Neutrophil (primary cell): Measurements from ENCODE around the gene RAD51B.
"Not testable (repeated sequence)": the region's sequence is repeated elsewhere in the genome, so short reads cannot be mapped to it uniquely, and the experiment has no call there.

Source experiments
- H3K27ac ChIP-seq: fragments of 200-600 bp; sonication (generic); 2 replicates; pipeline ENCODE4 v1.5.1; 2016; ENCODE audit warnings: mild to moderate bottlenecking, moderate library complexity
- H3K27me3 ChIP-seq: fragments of 200-600 bp; sonication (generic); 2 replicates; pipeline ENCODE4 v1.6.0; 2016; ENCODE audit warnings: mild to moderate bottlenecking
- H3K36me3 ChIP-seq: fragments of 200-600 bp; sonication (generic); 2 replicates; pipeline ENCODE4 v1.5.1; 2017
- H3K4me1 ChIP-seq, 2 experiments: fragments of 200-600 bp in 1 of 2; sonication (generic) in 1 of 2; 1 replicate in 1 of 2; 2 replicates in 1 of 2; pipeline versions ENCODE4 v1.5.1 to v1.6.1; 2013 to 2016; ENCODE audit warnings: low read depth in 1 of 2, low read length in 1 of 2, mild to moderate bottlenecking in 1 of 2, moderate library complexity in 1 of 2; ENCODE audit not compliant: control insufficient read depth in 1 of 2, insufficient read depth in 1 of 2
- H3K4me3 ChIP-seq, 2 experiments: fragments of 200-600 bp in 1 of 2; sonication (generic) in 1 of 2; 1 replicate in 1 of 2; 2 replicates in 1 of 2; pipeline ENCODE4 v1.5.1; 2013 to 2016; ENCODE audit warnings: low read depth in 1 of 2, low read length in 1 of 2, mild to moderate bottlenecking in 1 of 2, moderate library complexity in 1 of 2
- H3K9me3 ChIP-seq: fragments of 200-600 bp; sonication (generic); 2 replicates; pipeline ENCODE4 v1.5.1; 2016
- TF ChIP-seq, protein P1 (sequence below): fragments of 200-600 bp; sonication (generic); IDR thresholded peaks from 2 replicates; pipeline ENCODE4 v1.5.1; 2016; ENCODE audit warnings: antibody characterized with exemption

The RAD51B gene

DNA sequence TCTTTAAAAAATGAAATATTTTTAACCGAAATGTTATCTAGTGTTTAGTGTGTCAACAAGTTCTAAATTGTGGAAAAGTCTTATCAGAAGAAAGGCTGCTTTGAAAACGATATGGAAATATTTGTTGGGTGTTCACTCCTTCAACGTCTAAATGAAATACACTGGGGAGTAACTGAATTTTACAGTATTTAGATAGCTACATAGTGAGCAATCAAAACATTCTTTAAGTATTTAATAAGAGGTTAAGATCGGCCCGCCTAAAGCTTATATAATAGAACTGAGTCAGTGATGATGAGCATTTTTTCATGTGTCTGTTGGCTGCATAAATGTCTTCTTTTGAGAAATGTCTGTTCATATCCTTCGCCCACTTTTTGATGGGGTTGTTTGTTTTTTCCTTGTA, 228.3 kb downstream of the RAD51B start:
- H3K27me3 ChIP-seq, result no peaks in the 10 kb centered on the region
- H3K4me3 ChIP-seq, result no peak overlapping the region
- H3K9me3 ChIP-seq, result no peaks in the 10 kb centered on the region
- H3K36me3 ChIP-seq, result no peaks in the 10 kb centered on the region
- no peak overlapping the region for H3K27ac ChIP-seq
- TF ChIP-seq, protein P1, sequence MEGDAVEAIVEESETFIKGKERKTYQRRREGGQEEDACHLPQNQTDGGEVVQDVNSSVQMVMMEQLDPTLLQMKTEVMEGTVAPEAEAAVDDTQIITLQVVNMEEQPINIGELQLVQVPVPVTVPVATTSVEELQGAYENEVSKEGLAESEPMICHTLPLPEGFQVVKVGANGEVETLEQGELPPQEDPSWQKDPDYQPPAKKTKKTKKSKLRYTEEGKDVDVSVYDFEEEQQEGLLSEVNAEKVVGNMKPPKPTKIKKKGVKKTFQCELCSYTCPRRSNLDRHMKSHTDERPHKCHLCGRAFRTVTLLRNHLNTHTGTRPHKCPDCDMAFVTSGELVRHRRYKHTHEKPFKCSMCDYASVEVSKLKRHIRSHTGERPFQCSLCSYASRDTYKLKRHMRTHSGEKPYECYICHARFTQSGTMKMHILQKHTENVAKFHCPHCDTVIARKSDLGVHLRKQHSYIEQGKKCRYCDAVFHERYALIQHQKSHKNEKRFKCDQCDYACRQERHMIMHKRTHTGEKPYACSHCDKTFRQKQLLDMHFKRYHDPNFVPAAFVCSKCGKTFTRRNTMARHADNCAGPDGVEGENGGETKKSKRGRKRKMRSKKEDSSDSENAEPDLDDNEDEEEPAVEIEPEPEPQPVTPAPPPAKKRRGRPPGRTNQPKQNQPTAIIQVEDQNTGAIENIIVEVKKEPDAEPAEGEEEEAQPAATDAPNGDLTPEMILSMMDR, result no peak
- no peaks in the 10 kb centered on the region for H3K4me1 ChIP-seq

DNA sequence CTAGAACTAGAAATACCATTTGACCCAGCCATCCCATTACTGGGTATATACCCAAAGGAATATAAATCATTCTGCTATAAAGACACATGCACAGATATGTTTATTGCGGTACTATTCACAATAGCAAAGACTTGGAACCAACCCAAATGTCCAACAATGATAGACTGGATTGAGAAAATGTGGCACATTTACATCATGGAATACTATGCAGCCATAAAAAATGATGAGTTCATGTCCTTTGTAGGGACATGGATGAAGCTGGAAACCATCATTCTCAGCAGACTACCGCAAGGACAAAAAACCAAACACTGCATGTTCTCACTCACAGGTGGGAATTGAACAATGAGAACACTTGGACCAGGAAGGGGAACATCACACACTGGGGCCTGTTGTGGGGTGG, 229.2 kb downstream of the RAD51B start:
- H3K36me3 ChIP-seq, H3K27me3 ChIP-seq, H3K27ac ChIP-seq, H3K4me1 ChIP-seq, H3K4me3 ChIP-seq, H3K9me3 ChIP-seq: not testable (repeated sequence)

DNA sequence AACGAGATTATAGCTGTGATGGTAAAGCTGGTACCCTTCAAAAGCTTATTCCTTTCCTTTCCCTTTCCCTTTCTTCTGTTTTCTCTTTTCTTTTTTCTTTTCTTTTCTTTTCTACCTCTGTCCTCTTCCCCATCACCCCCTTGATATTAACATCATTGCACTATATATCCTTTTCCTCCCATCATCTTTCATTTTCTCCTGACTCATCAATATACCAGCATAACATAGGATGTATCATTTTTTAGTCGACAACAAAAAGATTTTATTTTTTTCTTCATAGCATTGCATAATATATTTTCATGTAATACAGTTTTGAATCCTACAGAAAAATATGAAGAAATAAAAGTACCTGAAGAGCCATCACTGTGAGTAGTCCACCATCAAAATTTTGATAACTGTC, 230.6 kb downstream of the RAD51B start:
- H3K4me1 ChIP-seq, result no peaks in the 10 kb centered on the region
- TF ChIP-seq, protein P1, result no peak
- H3K27ac ChIP-seq, result no peak overlapping the region
- no peaks in the 10 kb centered on the region for H3K9me3 ChIP-seq
- H3K27me3 ChIP-seq, result no peaks in the 10 kb centered on the region
- no peaks in the 10 kb centered on the region for H3K36me3 ChIP-seq
- H3K4me3 ChIP-seq, result no peak overlapping the region

DNA sequence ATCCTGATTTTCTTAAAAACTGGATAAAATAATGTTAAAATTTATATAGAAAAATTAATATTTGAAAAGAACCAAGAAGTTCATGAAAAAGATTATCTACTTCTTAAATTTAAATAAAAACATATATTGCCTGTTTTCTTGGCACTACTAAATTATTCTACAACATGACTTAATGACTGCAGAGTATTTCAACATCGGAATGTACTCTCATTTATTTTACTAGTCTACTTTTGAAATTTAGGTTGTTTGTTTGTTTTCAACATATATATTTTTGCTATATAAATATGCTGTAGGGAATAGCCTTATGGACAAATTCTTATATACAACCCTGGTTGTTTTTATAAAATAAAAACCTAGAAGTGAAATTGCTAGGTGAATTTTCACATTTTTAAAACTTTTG, 231.6 kb downstream of the RAD51B start:
- H3K4me1 ChIP-seq, result no peaks in the 10 kb centered on the region
- TF ChIP-seq, protein P1, result no peak
- H3K27me3 ChIP-seq, result no peaks in the 10 kb centered on the region
- H3K27ac ChIP-seq, result no peak overlapping the region
- H3K36me3 ChIP-seq, result no peaks in the 10 kb centered on the region
- H3K9me3 ChIP-seq, result no peaks in the 10 kb centered on the region
- no peak overlapping the region for H3K4me3 ChIP-seq

DNA sequence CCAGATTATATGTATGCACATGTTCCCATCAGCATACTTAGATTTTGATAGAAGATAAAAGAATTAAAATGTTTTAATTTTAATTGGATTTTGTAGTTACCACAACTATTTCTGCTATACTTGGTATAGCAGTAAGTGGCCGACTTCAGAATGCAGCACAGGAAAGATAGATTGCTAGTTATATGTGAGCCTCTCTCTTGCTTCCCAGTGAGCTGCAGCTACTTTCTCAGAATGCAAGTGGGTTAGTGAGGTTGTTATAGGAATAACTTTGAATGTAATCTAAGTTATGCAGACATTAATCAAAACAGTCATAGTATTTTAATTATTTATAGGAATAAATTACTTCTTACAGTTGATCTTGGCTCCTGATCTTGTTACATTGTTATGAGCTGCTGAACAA, 240.6 kb downstream of the RAD51B start:
- no peaks in the 10 kb centered on the region for H3K27me3 ChIP-seq
- H3K36me3 ChIP-seq, result no peaks in the 10 kb centered on the region
- H3K27ac ChIP-seq, result no peak overlapping the region
- TF ChIP-seq, protein P1, result no peak
- no peaks in the 10 kb centered on the region for H3K9me3 ChIP-seq
- H3K4me1 ChIP-seq, result no peaks in the 10 kb centered on the region
- no peak overlapping the region for H3K4me3 ChIP-seq

DNA sequence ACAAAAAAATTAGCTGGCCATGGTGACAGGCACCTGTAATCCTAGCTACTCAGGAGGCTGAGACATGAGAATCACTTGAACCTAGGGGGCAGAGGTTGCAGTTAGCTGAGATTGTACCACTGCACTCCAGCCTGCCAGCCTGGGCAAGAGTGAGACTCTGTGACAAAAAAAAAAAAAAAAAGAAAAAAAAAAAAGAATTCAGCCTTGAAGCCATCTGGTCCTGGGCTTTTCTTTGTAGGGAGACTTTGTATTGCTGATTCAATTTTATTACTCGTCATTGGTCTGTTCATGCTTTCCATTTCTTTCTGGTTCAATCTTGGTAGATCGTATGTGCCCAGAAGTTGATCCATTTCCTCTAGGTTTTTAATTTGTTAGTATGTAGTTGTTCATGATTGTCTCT, 243.1 kb downstream of the RAD51B start:
- TF ChIP-seq, protein P1, result no peak
- H3K27ac ChIP-seq, result no peak overlapping the region
- H3K4me1 ChIP-seq, result no peaks in the 10 kb centered on the region

More for the DNA sequence above, 243.1 kb downstream of the RAD51B start:
- Histone ChIP-seq H3K27me3 (no peaks in the 10 kb centered on the region), H3K9me3 (no peaks in the 10 kb centered on the region), H3K4me3 (no peak overlapping the region), H3K36me3 (no peaks in the 10 kb centered on the region)
